Endometrium (tissue), 2 donors: ENCODE data around the gene PLCD3.

Source experiments
- FAIRE-seq: peaks from 2 replicates; lab custom pipeline; 2012; peaks lifted over from hg19 to GRCh38; lab: Jason Lieb, UNC
- donor health status: control.
- donor health status: control.

Gene PLCD3

DNA sequence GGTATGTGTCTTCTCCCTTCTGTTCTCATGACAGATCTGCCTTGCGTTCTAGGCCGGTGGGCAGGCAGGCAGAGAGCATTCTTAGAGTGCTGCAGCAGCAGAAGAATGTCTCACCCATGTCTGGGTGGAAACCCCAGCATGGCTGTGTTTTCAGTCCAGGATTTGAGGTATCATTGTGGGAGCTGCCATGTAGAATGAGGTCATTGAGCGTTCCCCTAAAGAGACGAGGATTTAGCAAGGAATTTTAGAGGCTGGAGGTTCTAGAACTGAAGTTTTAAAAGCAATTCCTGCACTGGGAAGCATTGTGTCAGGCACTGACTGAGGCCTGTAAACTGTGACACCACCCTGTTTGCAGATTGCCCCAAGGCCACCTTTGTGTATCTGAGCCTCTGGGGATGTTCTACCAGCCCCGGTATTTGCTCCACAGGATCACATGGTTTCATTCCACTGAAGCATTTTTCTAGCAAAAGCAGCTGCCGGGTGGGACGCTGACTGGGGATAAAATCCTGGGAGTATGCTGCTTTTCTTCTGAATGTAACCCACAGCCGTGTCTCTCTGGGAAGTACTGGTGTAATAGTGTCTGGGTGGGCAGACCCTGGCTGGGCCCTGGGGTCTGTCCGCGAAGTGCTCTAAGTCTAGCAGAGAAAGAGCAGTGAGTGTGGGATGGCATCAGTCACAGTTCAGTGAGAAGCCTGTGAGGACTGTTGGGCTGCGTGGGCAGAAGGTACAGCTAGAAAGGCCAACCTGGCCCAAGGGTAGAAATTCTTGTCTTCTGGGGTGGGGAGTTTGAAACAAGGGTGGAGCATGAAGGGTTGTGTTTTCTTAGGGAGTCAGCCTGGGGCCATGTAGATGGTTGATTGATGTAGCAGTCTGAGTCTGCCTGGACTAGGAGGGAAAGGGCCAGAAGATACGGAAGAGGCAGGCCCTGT lies 30.2 kb downstream of the PLCD3 start:
- FAIRE-seq, result no peak

DNA sequence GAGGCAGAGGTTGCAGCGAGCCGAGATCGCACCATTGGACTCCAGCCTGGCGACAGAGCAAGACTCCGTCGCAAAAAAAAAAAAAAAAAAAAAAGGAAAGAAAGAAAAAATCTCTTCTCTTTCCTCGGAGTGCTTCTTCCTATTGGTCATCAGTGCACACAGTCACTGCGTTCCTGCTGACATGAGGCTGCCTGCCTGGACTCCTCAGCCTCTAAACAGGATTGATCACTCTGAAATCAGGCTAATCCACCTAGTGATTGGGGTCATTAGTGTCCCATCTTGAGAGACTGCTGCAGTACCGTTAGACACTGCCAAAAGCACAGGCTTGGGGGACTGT lies 30.8 kb downstream of the PLCD3 start:
- FAIRE-seq, result no peak

DNA sequence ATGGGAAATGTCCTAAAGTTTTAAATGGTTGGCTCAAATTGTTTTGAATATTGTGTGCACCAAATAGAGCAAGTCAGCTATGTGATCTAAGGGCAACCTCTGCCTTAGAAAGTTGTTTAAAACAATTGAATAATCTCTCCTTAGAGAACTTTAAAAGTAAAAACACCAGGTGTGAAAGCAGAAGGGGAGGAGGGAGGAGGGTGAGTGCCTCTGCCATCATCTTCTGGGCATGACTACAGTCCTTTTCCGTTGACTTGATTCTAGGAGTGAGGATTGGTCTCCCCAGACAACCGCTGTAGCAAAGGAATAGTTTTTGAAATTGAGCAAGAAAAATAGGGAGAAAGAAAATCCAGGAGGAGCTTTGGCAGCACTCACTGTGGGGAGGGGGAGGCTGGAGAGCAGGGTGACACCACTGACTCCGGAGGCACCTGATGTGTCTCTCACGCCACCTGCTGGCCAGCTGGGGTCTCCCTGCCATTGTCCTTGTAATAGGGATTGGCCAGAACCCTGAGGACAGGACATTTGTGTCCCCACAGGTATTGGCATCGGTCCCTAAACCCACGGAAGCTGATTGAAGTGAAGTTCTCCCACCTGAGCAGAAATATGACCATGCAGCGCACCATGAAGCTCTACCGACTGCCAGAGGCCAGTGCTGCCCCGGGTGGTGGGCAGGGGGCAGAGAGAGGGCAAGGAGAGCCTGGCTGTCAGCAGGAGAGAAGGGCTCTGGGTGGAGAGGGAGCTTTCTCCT lies 33.3 kb downstream of the PLCD3 start:
- FAIRE-seq, result no peak

DNA sequence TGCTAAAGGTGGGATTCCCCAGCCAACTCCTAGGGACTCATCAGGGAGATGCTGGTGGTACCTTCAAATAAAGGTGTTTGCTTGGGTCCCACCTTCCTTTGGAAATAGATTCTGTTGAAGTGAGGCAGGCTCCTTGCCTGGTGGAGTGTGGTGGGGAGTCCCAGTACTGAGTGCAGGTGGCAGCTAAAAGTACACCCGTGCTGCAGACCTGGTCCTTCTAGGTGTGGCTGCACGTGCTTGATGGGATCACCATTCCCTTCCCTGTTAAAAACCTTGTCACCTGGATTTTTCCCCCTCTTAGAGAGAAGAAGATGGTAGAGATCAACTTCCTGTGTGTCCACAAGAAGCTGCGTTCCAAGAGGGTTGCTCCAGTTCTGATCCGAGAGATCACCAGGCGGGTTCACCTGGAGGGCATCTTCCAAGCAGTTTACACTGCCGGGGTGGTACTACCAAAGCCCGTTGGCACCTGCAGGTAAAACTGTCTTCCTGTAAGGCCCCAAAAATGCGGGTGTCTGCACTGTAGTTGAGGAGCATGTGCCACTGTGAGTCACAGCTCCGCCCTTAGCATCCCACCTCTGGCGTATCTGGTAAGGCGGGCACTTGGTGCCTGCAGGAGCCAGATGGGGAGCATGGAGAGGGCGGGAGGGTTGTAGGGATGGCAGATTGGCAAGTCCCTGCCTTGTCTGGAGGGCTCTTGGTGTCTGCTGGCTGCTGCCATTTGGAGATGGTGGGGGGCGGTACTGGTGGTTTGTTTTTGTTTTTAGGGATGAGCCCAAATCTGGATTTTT lies 34.0 kb downstream of the PLCD3 start:
- no peak for FAIRE-seq

DNA sequence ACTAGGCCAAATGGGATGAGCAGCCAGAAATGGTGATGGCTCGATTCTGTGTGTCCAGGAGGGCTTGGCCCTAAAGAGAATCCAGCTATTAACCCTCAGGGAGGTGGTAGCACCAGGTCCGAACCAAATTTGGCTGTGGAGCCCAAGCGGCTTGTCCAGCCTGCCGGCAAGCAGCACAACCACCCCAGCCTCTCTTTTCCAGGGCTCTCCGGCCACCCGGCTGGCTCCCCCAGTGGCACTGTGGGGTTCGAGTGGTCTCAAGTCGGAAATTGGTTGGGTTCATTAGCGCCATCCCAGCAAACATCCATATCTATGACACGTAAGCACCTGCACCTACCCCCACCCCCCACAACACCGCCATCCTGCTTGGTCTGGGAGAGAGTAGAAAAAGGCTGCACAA lies 35.4 kb downstream of the PLCD3 start:
- FAIRE-seq, result no peak

DNA sequence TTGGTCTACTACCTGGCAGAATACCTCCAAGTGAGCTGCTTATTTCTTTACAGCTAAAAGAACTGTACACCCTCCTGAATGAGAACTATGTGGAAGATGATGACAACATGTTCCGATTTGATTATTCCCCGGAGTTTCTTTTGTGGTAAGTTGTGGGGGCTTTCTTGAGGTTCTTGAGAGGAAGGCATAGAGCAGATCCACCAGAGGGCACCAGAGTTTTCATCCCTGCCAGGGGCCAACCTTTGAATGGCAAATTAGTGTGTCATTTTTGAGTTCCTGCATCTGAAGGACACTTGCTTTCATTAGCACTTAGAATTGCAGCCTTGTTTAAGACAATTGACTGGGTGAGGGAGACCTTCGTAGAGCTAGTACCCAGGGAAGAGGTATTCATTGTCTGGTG lies 36.2 kb downstream of the PLCD3 start:
- no peak for FAIRE-seq

DNA sequence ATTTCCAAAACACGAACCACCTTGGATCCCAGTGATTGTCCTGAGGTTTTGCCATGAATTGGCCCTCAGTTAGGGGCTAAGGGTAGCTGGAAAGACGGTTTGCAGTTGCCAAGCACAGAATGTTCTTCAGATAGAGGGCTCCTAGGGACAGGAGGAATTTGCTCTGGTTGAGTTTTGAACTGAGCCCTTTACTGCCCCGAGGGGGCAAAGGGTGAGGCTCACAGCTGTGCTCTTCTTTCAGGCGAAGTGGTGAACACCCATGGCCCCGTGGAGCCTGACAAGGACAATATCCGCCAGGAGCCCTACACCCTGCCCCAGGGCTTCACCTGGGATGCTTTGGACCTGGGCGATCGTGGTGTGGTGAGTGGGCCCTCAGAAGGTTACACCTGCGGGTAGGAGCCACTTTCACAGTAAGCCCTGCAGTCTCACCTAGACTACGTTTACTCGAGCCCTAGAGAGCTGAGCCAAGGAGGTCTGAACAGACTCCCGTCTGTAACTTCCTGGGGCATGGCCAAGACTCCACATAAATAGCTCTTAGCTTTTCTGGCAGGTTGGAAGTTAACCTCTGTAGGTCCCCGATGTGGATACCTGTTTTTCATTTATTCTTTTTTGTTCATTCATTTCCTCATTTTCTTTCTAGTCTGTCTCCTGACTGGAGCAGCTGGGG lies 38.7 kb downstream of the PLCD3 start:
- no peak for FAIRE-seq

DNA sequence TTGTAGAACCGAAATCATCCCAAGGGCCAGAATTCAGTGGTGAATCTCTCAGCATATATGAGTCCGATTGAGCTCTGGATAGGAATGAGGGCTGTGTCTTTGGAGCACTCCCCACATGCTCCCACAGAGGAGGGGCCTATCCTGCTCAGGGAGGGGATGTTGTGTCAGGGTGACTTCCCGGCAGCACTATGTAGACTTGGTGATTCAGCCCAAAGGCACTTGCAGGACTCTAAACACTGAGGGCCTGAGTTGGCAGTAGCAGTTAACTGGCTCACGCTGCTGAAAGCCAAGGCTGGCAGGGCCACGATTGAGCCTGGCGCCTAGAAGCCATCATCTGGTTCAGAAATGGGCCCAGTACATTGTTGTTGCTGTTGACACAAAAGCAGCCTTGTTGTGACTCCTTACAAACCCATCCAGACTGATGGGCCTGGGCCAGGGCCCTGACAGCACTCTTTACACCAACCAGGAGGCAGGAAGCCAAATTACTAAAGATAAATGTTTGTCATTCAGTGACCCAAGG lies 39.3 kb downstream of the PLCD3 start:
- FAIRE-seq, result peak; percentile 84

DNA sequence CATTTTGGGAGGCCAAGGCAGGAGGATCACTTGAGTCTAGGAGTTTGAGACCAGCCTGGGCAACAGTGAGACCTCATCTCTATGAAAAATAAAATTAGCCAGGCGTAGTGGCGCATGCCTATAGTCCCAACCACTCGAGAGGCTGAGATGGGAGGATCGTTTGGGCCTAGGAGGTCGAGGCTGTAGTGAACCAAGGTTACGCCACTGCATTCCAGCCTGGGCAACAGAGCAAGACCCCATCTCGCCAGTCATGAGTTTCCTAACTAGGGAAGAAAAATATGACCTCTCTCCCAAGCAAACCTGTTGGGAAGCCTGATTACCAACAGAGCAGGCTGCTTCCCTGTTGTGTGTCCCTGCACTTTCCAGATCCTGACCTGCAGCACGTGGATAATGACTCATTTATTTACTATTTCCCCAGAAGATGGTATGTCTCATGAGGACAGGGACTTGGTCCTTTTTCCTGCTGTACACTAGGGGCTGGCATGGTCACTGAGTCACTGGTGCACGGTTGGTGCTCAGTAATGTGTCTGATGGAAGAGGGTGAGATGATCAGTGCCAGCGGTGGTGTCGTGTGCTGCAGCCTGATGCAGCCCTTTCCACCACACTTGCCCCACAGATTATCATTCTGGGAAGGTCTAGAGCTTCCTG lies 40.4 kb downstream of the PLCD3 start:
- no peak for FAIRE-seq

DNA sequence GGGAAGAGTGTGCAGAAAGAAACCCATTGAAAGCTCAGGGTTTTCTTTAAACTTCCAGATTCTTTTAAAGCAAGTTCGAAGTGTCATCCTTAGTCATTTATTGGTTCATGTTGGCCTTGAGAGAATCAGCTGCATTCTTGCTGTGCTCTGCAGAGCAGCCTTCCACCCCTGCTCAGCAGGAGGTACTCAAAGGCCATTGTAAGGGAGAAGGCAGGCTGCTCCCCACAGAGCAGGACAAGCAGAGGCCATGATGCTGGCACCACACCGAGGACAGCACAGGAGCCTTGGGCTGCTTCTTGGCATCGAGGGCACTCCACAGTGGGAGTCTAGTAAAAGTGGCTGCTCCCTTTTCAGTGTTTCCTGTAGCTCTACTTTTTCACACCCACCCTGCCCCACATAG lies 41.6 kb downstream of the PLCD3 start:
- FAIRE-seq, result no peak

DNA sequence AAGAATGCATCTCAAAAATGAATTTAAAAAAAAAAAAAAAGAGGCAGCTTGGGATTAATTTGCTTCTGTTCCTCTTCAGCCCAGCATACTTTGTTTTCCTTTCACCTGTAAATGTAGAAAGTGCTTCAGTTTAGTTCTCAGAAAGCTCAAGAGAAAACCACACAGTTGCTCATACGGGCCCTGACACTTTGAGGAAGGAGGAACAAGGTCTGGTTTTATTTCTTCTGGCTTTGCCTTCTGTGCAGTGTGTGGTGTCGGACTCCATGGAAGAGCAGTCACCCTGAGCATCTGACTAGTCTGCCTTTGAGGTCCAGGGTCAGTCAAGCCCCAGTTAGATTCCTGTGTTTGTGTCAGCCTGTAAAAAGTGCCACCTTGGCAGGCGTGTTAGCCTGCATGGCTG lies 43.6 kb downstream of the PLCD3 start:
- FAIRE-seq, result no peak

DNA sequence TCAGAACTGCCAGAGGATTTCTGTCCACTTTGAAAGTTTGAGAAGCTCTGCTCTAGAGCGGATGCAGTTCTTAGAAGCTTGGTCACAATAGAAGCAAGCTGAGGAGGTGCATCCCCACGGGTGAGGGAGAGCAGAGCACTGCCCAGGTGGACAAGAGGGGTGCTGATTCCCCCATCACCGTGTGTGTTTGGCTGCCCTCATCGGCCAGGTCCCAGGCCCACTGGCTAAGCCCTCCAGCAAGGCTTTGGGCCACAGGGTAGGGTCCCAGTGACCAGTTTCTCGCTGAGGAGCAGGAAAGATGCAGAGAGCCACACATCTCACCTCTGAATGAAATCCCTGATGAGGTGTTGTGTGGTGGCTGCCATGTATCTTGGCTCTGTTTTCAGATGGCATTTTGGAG lies 44.3 kb downstream of the PLCD3 start:
- no peak for FAIRE-seq

DNA sequence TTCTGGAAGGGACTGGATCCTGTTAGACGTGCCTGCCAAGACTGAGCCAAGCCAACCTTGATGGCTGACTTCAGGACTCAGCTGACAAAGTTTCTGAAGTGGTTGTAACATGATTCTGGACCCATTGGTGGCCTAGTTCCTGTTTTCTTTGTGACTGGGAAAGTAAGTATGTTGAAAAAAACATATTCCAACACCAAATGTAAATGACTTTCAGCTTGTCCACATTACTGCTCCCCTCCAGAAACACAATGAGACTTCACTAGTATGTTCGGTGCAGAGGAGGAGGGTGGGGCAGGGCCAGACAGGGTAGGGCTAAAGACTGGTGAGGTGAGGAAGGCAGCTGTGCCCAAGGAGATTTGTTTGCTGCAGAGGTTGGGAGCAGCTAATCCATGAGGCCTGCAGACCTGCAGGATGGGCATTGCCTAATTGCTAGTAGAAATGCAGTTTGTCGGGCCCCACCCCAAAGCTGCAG lies 44.8 kb downstream of the PLCD3 start:
- FAIRE-seq, result no peak

DNA sequence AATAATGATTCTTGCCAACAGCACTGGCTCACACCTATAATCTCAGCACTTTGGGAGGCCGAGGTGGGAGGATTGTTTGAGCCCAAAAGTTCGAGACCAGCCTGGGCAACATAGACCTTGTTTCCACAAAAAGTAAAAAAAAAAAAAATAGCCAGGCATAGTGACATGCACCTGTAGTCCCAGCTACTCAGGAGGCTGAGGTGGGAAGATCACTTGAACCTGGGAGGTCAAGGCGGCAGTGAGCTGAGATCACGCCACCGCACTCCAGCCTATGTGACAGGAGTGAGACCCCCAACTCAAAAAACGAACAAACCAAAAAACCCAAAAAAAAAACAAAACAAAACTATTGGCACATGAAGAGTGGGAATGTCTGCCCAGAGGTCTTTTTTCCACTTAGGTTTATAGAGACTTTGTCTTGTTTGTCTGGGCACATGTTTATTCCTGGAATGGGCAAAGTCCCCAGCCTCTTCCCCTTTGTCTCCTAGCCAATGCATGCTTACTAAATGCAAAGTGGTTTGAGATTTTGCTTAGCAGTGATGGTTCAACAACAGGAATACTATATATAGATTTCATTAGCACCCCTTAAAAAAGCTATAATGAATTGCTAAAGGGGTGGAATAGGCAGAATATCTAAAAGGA lies 45.3 kb downstream of the PLCD3 start:
- FAIRE-seq, result no peak

DNA sequence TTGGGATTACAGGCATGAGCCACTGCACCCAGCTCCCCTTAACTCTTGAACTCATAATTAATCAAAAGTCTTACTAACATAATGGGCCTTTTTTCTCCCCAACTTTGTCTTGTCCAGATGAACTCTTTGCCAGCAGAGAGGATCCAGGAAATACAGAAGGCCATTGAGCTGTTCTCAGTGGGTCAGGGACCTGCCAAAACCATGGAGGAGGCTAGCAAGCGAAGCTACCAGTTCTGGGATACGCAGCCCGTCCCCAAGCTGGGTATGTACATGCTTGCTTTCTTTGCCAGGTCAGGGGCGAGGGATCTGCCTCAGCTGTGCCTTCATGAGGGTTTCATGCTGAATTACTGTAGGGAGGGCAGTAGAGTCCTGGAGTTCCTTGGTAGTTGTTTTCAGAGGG lies 45.9 kb downstream of the PLCD3 start:
- FAIRE-seq, result no peak

DNA sequence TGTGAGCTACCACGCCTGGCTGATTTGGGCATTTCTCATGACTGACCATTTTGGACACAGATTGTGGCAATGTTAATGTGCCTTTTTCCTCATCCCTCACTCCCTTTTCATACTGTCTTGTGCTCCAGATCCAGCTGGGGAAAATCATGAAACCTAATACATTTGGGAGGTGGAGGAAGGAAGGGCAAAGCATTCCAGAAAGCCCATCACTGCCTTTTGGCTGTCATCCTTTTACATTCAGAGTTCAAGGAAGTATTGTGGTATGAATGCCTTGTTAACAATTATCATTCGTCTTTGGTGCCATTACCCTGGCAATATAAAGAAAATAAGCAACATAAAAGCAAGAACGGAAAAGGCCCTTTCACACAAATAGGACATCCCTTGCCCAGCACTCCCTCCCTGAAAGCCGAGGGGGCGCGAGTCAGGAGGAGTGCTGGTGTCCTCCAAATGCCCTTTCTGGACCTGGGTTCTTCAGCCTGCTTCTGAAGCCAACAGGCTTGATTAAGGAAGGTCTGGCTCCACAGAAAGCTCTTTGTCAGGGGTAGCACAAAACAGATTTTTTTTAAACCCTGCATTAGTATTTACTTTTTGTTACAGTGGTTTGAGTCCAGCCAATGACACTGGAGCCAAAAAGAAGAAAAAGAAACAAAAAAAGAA lies 51.1 kb downstream of the PLCD3 start:
- no peak for FAIRE-seq

DNA sequence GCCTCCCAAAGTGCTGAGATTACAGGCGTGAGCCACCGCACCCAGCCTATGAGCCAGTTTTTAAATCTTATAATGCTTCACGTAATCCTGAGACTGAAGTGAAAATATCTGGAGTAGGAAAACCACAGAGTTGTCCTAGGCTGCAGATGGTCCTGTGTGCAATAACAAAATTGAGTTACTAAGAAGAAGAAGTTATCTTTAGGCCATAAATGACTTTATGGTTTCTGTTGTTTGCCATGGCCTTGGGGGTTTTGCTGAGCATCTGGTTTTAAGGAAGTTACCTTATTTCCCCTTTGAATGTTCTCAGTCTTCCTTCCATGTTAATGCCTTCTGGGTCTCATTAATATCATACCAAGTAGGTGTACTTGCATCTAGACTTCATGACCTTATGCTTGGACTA lies 54.7 kb downstream of the PLCD3 start:
- FAIRE-seq, result no peak

DNA sequence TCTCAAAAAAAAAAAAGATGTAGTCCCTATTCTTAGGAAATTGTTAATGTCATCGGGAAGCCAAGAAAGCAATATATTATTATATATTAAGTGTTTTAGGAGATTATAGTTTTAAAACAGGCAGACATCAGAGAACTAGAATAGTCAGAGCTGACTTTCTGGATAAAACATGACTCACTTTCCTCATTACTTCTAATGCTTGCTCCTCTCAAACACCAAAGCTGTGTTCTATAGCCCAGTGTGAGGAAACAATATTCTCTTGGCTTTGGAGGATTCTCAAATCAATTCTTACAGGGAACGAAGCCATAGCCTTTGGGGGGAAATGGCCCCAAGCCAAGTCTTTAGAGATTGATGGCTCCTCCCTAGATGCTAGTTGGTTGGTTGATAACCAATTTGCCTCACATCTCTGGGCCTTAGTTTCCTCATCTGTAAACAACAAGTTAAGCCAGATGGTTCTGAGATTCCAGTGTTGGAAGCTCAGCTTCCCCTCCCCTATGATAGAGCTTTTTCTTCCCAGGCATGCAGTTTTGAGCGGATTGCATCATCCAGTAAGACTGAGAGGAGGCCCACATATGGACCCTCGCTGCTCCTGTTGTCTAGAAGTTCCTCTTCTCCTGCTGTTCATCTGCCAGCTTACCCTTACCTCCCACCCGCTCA lies 58.8 kb downstream of the PLCD3 start:
- FAIRE-seq, result no peak

DNA sequence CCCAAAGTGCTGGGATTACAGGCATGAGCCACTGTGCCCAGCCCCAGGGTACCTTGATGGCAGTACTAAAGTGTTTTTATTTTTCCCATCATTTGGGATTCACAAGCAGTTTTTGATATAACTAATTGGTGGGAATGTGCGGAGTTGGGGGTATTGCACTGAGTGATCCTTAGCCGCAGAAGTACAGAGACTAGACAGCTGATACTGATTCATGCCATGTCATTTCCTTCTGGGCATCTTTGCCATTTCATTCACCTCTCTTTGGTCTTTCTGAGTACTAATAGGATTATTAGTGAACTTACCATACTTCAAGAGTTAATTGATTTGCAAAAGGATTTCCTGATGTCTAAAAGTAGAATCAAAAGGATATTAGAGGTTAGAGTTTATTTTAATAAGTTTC lies 61.5 kb downstream of the PLCD3 start:
- FAIRE-seq, result no peak

DNA sequence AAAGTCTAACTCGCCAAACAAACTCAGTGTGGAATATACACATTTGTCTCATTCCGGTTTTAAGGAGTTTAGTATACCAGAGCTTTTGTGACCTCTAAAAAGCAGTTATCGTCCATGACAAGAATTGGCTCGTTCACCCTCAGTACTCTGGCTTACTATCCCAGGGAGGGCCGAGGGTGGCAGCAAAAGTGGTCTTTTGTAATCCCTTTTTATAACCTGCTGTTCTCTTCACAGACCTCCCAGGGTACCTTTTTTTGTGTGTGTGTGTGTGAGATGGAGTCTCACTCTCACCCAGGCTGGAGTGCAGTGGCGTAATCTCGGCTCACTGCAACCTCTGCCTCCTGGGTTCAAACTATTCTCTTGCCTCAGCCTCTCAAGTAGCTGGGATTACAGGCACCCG lies 62.3 kb downstream of the PLCD3 start:
- no peak for FAIRE-seq
